ENCODE data around the gene B3GNT5.

B3GNT5 gene

DNA sequence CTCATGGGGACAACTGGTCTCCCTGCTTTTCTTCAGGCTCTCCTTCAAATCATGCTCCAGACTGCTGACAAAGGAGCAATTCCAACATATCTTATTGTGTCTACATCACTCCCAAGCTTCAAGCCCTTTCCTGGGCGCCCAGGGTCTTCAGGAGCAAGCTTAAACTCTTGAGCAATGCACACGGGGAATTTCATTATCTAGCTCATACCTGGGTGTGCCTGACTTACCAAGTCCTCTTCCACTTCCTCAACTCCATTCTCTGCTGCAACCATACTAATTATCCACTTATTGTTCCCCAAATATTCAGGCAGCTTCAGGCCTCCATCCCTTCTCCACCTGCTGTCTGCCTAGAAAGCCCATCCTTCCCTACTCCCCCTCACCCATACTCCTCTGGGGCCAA, 50.6 kb downstream of the B3GNT5 start:
- Histone ChIP-seq H3K9me3 (ENCODE audit: control insufficient read depth, low read length) (no peaks in the 10 kb centered on the region), H3K9ac (ENCODE audit: low read length) (no peak overlapping the region), H3K36me3 (ENCODE audit: control insufficient read depth, insufficient read depth, low read length) (no peaks in the 10 kb centered on the region), H3K27me3 (ENCODE audit: control insufficient read depth, insufficient read depth, low read length) (no peaks in the 10 kb centered on the region), H3K4me1 (ENCODE audit: control insufficient read depth, insufficient read depth, low read length) (peaks cover 56% of the 10 kb centered on the region), H3K4me3 (ENCODE audit: low read length) (no peak overlapping the region)

DNA sequence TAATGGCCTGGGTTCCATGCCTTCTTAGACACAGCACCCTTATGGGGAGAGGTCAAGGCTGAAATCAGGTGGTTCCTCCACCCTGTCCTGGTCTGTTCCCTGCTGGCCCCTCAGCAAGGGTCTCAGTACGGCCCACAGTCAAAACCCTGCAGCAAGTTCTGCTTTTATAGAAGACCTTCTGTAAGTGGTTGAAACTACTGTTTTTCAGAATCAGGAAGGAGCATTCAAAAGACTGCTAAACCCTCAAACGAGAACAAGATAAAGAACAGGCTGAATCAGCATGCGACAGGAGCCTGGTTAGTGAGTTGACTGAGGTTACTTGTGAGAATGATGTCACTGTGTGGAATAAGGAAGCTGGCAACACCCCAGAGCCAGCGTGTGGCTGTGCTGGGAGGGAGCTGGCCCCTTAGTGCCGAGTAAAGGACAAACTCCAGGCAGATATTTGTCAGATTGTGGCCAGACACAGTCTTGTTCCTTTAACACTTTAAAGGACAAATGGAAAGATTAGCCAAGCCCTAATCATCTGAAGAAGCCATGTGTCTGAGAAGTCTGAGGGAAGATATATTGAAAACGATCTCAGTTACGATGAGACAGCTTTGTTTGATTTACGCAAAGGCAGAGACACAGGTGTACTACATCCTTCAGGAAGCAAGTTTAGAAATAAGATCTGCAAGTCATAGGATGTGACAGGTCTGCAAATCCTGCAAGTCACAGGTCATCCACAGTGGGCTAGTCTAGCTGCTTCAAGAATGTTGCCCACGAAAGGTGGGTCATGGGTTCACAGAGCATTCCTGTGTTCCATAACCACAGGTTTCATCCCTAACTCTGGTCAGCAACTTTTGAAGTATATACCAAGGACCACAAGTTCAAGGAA, 54.0 kb downstream of the B3GNT5 start:
- H3K4me1 ChIP-seq (ENCODE audit: control insufficient read depth, insufficient read depth, low read length): peaks cover 63% of the 10 kb centered on the region
- peak overlapping the region; percentile 65 for H3K9ac ChIP-seq (ENCODE audit: low read length)
- H3K36me3 ChIP-seq (ENCODE audit: control insufficient read depth, insufficient read depth, low read length): no peaks in the 10 kb centered on the region
- H3K9me3 ChIP-seq (ENCODE audit: control insufficient read depth, low read length): no peaks in the 10 kb centered on the region
- H3K4me3 ChIP-seq (ENCODE audit: low read length): peak overlapping the region; percentile 20
- no peaks in the 10 kb centered on the region for H3K27me3 ChIP-seq (ENCODE audit: control insufficient read depth, insufficient read depth, low read length)

DNA sequence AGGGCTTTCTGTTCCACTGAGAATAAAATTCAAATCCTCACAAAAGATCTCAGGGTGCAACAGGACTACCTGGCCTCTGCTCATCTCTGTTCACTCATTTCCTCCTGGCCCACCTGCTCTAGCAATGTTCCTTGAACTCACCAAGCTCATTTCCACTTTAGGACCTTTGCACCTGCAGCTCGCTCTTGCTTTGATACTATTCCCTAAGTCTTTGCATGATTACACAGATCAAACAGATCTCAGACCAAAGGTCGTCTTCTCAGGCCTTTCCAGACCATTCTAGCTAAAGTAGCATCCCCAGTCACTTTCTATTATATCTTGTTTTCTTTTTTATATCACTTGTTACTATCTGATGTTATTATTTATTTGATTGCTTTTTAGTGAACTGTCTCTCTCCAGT, 54.7 kb downstream of the B3GNT5 start:
- H3K4me1 ChIP-seq (ENCODE audit: control insufficient read depth, insufficient read depth, low read length): peaks cover 57% of the 10 kb centered on the region
- no peaks in the 10 kb centered on the region for H3K27me3 ChIP-seq (ENCODE audit: control insufficient read depth, insufficient read depth, low read length)
- H3K4me3 ChIP-seq (ENCODE audit: low read length): peak overlapping the region; percentile 20
- no peak overlapping the region for H3K9ac ChIP-seq (ENCODE audit: low read length)
- H3K9me3 ChIP-seq (ENCODE audit: control insufficient read depth, low read length): no peaks in the 10 kb centered on the region
- no peaks in the 10 kb centered on the region for H3K36me3 ChIP-seq (ENCODE audit: control insufficient read depth, insufficient read depth, low read length)

DNA sequence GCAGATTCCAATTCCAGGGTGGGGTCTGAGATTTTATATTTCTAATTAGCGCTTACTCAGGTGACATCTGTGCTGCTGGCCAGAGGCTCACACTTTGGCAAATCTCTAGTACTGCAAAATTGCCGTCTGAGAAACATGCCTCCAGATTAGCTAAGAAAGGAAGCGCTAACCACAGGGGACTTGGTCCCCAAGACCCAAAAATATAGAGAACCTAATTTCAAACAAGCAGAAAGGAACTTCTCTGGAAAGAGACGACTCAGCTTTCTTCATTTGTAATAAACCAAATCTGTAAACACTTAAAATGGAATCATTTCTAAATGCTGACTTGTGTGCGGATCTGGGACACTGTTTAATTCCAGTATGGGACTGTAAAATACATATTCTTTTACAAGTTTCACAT, 55.7 kb downstream of the B3GNT5 start:
- Histone ChIP-seq H3K4me3 (ENCODE audit: low read length) (no peak overlapping the region), H3K36me3 (ENCODE audit: control insufficient read depth, insufficient read depth, low read length) (no peaks in the 10 kb centered on the region), H3K4me1 (ENCODE audit: control insufficient read depth, insufficient read depth, low read length) (peaks cover 49% of the 10 kb centered on the region), H3K9me3 (ENCODE audit: control insufficient read depth, low read length) (no peaks in the 10 kb centered on the region), H3K9ac (ENCODE audit: low read length) (no peak overlapping the region), H3K27me3 (ENCODE audit: control insufficient read depth, insufficient read depth, low read length) (no peaks in the 10 kb centered on the region)

GRCh38 chr3:183309276-183309675, 56.2 kb downstream of the B3GNT5 start:
- Histone ChIP-seq H3K36me3 (ENCODE audit: control insufficient read depth, insufficient read depth, low read length) (no peaks in the 10 kb centered on the region), H3K4me3 (ENCODE audit: low read length) (no peak overlapping the region), H3K27me3 (ENCODE audit: control insufficient read depth, insufficient read depth, low read length) (no peaks in the 10 kb centered on the region), H3K4me1 (ENCODE audit: control insufficient read depth, insufficient read depth, low read length) (peaks cover 44% of the 10 kb centered on the region), H3K9me3 (ENCODE audit: control insufficient read depth, low read length) (no peaks in the 10 kb centered on the region), H3K9ac (ENCODE audit: low read length) (no peak overlapping the region)

DNA sequence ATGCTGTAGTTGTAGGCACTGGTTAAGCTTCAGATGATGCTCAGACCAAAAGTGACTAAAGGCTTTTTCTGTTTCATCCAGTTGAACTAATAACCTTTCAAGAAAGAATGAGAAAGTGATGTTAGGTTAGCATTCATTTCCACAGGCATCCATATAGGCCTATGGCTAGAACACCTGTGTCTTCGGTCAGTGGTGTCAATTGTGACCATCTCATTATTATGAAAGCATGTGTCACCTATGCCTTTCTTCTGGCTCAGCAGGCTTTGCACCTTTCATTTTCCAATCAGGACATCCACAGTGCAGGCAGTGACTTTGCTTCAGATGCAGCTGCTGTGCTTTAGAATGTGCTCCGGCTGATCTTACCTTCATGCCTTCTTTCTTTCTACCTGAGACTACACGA, 57.9 kb downstream of the B3GNT5 start:
- Histone ChIP-seq H3K4me3 (ENCODE audit: low read length) (no peak overlapping the region), H3K9me3 (ENCODE audit: control insufficient read depth, low read length) (no peaks in the 10 kb centered on the region), H3K9ac (ENCODE audit: low read length) (no peak overlapping the region), H3K4me1 (ENCODE audit: control insufficient read depth, insufficient read depth, low read length) (peaks cover 35% of the 10 kb centered on the region), H3K36me3 (ENCODE audit: control insufficient read depth, insufficient read depth, low read length) (no peaks in the 10 kb centered on the region), H3K27me3 (ENCODE audit: control insufficient read depth, insufficient read depth, low read length) (no peaks in the 10 kb centered on the region)

DNA sequence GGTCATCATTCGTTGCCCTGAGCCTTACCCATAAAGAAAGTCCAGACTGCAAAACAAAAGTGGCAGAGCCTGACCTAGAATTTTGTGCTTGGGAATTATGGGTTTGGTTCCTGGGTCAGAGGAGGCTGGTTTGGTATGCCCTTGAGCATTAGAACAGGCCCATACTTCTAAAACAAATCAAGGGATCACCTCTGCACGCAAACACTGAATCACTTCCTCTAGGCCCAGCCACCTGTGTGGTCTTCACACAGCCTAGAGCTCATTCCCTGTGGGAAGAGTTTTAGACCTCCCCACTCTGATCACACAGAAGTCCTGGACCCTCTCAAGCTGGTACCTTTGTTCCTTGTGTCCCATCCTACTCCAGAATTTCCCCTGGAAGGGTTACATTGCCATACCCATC, 59.4 kb downstream of the B3GNT5 start:
- Histone ChIP-seq H3K36me3 (ENCODE audit: control insufficient read depth, insufficient read depth, low read length) (no peaks in the 10 kb centered on the region), H3K4me1 (ENCODE audit: control insufficient read depth, insufficient read depth, low read length) (peaks cover 20% of the 10 kb centered on the region), H3K9ac (ENCODE audit: low read length) (no peak overlapping the region), H3K9me3 (ENCODE audit: control insufficient read depth, low read length) (no peaks in the 10 kb centered on the region), H3K4me3 (ENCODE audit: low read length) (no peak overlapping the region), H3K27me3 (ENCODE audit: control insufficient read depth, insufficient read depth, low read length) (no peaks in the 10 kb centered on the region)

- no peak overlapping the region for H3K9ac ChIP-seq (ENCODE audit: low read length)
These were observed 60.3 kb downstream of the B3GNT5 start for GRCh38 chr3:183313351-183313750.

GRCh38 chr3:183313764-183314163, 60.7 kb downstream of the B3GNT5 start:
- Histone ChIP-seq H3K4me1 (ENCODE audit: control insufficient read depth, insufficient read depth, low read length) (peaks cover 8% of the 10 kb centered on the region), H3K9me3 (ENCODE audit: control insufficient read depth, low read length) (no peaks in the 10 kb centered on the region), H3K9ac (ENCODE audit: low read length) (no peak overlapping the region), H3K27me3 (ENCODE audit: control insufficient read depth, insufficient read depth, low read length) (no peaks in the 10 kb centered on the region), H3K36me3 (ENCODE audit: control insufficient read depth, insufficient read depth, low read length) (no peaks in the 10 kb centered on the region), H3K4me3 (ENCODE audit: low read length) (no peak overlapping the region)

More at GRCh38 chr3:183313351-183313750, 60.3 kb downstream of the B3GNT5 start:
- Histone ChIP-seq H3K4me1 (ENCODE audit: control insufficient read depth, insufficient read depth, low read length) (peaks cover 13% of the 10 kb centered on the region), H3K27me3 (ENCODE audit: control insufficient read depth, insufficient read depth, low read length) (no peaks in the 10 kb centered on the region), H3K4me3 (ENCODE audit: low read length) (no peak overlapping the region), H3K36me3 (ENCODE audit: control insufficient read depth, insufficient read depth, low read length) (no peaks in the 10 kb centered on the region), H3K9me3 (ENCODE audit: control insufficient read depth, low read length) (no peaks in the 10 kb centered on the region)

DNA sequence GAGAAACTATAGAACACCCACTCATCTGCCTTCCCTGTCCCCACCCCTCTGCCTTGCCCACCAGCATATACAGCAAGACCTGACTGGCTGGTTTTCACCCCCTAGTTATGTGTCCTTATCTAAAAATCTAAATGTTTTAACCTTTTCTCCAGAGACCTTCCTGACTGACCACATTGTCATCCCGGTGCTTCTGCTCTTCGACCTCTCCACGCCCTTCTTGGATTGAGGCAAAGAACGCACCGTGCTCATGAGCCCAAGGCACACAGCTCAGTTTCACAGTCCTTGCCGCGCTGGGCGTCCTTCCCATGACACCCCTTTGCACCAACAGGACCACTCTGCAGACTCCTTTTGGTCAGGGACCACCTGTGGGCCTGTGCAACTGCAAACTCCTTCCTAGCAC, 62.7 kb downstream of the B3GNT5 start:
- H3K36me3 ChIP-seq (ENCODE audit: control insufficient read depth, insufficient read depth, low read length): no peaks in the 10 kb centered on the region
- no peak overlapping the region for H3K4me3 ChIP-seq (ENCODE audit: low read length)
- no peaks in the 10 kb centered on the region for H3K4me1 ChIP-seq (ENCODE audit: control insufficient read depth, insufficient read depth, low read length)
- H3K9me3 ChIP-seq (ENCODE audit: control insufficient read depth, low read length): no peaks in the 10 kb centered on the region
- H3K27me3 ChIP-seq (ENCODE audit: control insufficient read depth, insufficient read depth, low read length): no peaks in the 10 kb centered on the region
- no peak overlapping the region for H3K9ac ChIP-seq (ENCODE audit: low read length)

DNA sequence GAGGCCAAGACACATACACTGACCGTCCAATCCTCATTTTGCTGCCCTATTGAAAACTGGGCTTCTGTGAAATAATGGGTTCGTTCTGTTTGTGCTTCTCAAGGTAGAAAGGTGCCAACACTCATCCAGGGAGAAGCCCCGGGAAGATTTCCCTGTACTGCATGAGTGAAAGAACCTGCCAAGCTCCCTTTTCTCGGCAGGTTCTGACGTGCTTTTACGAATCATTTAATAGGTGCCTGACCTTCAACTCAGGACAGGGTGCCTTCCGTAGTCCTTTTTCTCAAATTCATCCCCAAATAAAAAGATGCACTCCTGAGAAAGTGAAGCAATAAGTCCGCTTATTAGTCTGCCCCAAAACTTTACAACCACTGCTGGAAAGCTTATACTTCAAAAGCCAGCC, 64.2 kb downstream of the B3GNT5 start:
- Histone ChIP-seq H3K4me1 (ENCODE audit: control insufficient read depth, insufficient read depth, low read length) (no peaks in the 10 kb centered on the region), H3K9ac (ENCODE audit: low read length) (no peak overlapping the region), H3K36me3 (ENCODE audit: control insufficient read depth, insufficient read depth, low read length) (no peaks in the 10 kb centered on the region), H3K4me3 (ENCODE audit: low read length) (no peak overlapping the region), H3K9me3 (ENCODE audit: control insufficient read depth, low read length) (no peaks in the 10 kb centered on the region), H3K27me3 (ENCODE audit: control insufficient read depth, insufficient read depth, low read length) (no peaks in the 10 kb centered on the region)

DNA sequence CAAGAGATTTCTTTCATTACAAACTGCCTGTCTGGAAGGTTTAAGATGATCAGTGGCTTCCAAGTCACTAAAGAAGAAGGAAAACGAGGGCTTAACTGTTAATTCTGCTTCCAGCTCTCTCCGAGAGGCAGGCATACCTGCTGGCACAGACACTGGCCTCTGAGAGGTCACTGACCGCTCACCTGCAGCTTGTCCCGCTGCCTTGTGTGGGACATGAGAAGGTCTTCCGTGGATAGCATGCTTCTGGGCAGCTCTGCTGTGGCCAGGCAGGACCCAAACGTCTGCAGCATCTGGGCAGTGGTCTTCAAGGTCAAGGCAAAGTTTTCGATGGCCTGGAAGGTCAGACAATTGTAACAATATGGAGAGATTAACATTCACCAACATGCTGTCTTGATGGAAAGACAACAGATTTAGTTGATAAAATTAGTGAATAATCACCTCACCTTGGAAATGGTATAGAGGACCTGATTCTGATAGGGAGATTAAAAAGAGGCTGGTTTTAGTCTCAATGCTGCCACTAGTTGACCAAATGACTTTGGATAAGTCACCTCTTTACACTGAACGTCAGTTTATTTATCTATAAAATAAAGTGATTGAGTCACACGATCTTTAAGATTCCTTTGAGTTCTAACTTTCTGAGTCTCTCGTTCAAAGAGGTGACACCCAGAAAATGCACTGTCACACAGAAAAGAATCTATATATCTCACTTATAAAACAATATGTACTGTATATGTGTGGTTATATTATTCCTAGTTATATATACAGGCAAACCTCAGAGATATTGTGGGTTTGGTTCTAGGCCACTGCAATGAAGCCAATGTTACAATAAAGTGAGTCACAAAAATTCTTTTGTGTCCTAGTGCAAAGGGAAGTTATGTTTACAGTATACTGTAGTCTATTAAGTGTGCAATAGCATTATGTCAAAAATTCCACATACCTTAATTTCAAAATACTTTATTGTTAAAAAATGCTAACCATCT, 65.1 kb downstream of the B3GNT5 start:
- H3K4me1 ChIP-seq (ENCODE audit: control insufficient read depth, insufficient read depth, low read length): no peaks in the 10 kb centered on the region
- no peaks in the 10 kb centered on the region for H3K9me3 ChIP-seq (ENCODE audit: control insufficient read depth, low read length)
- H3K27me3 ChIP-seq (ENCODE audit: control insufficient read depth, insufficient read depth, low read length): no peaks in the 10 kb centered on the region
- H3K4me3 ChIP-seq (ENCODE audit: low read length): no peak overlapping the region
- no peak overlapping the region for H3K9ac ChIP-seq (ENCODE audit: low read length)
- no peaks in the 10 kb centered on the region for H3K36me3 ChIP-seq (ENCODE audit: control insufficient read depth, insufficient read depth, low read length)
